ENCODE results near the gene PAMR1. TPM values are rescaled to one million over a fixed set of nuclear protein-coding genes. Genes with fewer than 3 reads are reported as not detected.

PAMR1 gene
- total RNA-seq, 1 experiment from 2014 or later = 1.1 TPM

- Histone ChIP-seq H3K27me3 (ENCODE audit: insufficient read depth, low read depth) (no peaks in the 10 kb centered on the region), H3K4me3 (no peak overlapping the region), H4K20me1 (ENCODE audit: insufficient read depth) (no peaks in the 10 kb centered on the region), H3F3A (ENCODE audit: insufficient read depth, low read depth) (peaks cover 7% of the 10 kb centered on the region; the same call in 1 of the 2 replicates), H3K27ac (no peak overlapping the region), H3K79me2 (ENCODE audit: low read depth) (no peaks in the 10 kb centered on the region), H3K9me3 (ENCODE audit: insufficient read depth, low read depth) (no peaks in the 10 kb centered on the region), H2AFZ (no peak overlapping the region), H3K4me2 (no peak overlapping the region), H3K4me1 (replicated peaks; ENCODE audit: insufficient read depth) (peaks cover 24% of the 10 kb centered on the region), H3K9me2 (ENCODE audit: insufficient read depth) (no peaks in the 10 kb centered on the region), H3K36me3 (ENCODE audit: low read depth) (no peaks in the 10 kb centered on the region)
- DNase-seq = no peak
- intact Hi-C loops (cut with micrococcal nuclease; ENCODE audit: unreplicated experiment) = no loop called here
- CTCF ChIA-PET = no interaction called here
- TF ChIP-seq CTCF (conservative IDR thresholded peaks at IDR 0.05) (no peak), EZH2 (IDR thresholded peaks at IDR 0.05; ENCODE audit: low read depth) (no peak)
- POLR2A ChIA-PET (ENCODE audit: unreplicated experiment) = no interaction called here
- BruUV-seq (replicated peaks) = no TSS peak
These were observed 27.6 kb upstream of the PAMR1 start for GRCh38 chr11:35553021-35553420.

DNA sequence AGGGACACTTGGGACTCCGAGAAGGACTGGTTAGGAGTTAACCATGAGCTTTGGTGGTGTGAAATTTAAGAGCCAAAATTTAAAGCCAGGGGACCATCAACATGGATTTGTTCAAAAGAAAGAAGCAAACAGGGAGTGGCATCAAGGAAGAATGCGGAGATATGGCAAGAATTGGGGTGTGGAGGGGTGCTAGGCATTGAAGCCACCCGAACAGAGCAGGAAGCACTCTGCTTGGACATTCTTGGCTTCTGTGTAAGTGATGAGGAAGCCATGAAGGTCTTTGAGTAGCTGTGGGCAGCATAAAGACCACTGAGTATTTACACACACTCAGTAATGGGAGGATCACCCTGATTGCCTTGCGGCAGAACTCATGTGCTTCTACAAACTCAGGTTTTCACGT, 27.2 kb upstream of the PAMR1 start:
- H3K9me2 ChIP-seq (ENCODE audit: insufficient read depth) = no peaks in the 10 kb centered on the region
- ChIA-PET CTCF (no interaction called here), POLR2A (ENCODE audit: unreplicated experiment) (no interaction called here)
- no peaks in the 10 kb centered on the region for H3K9me3 ChIP-seq (ENCODE audit: insufficient read depth, low read depth)
- TF ChIP-seq EZH2 (IDR thresholded peaks at IDR 0.05; ENCODE audit: low read depth) = no peak
- no peak for TF ChIP-seq CTCF (conservative IDR thresholded peaks at IDR 0.05)
- H3F3A ChIP-seq (ENCODE audit: insufficient read depth, low read depth) = peaks cover 7% of the 10 kb centered on the region; the same call in 1 of the 2 replicates
- H3K4me2 ChIP-seq = no peak overlapping the region
- no TSS peak for BruUV-seq (replicated peaks)
- DNase-seq = no peak
- no peaks in the 10 kb centered on the region for H4K20me1 ChIP-seq (ENCODE audit: insufficient read depth)
- no peaks in the 10 kb centered on the region for H3K79me2 ChIP-seq (ENCODE audit: low read depth)
- intact Hi-C loops (cut with micrococcal nuclease; ENCODE audit: unreplicated experiment) = no loop called here
- peaks cover 24% of the 10 kb centered on the region for H3K4me1 ChIP-seq (replicated peaks; ENCODE audit: insufficient read depth)
- no peaks in the 10 kb centered on the region for H3K27me3 ChIP-seq (ENCODE audit: insufficient read depth, low read depth)
- H2AFZ ChIP-seq = no peak overlapping the region
- H3K4me3 ChIP-seq = no peak overlapping the region
- no peaks in the 10 kb centered on the region for H3K36me3 ChIP-seq (ENCODE audit: low read depth)
- H3K27ac ChIP-seq = no peak overlapping the region

GRCh38 chr11:35550374-35551036, 25.1 kb upstream of the PAMR1 start:
- Histone ChIP-seq H3K27me3 (ENCODE audit: insufficient read depth, low read depth) (no peaks in the 10 kb centered on the region), H3K36me3 (ENCODE audit: low read depth) (no peaks in the 10 kb centered on the region), H3K4me3 (no peak overlapping the region), H3K4me1 (replicated peaks; ENCODE audit: insufficient read depth) (peaks cover 24% of the 10 kb centered on the region), H3K9me2 (ENCODE audit: insufficient read depth) (no peaks in the 10 kb centered on the region), H3F3A (ENCODE audit: insufficient read depth, low read depth) (peaks cover 7% of the 10 kb centered on the region; the same call in 1 of the 2 replicates), H3K4me2 (no peak overlapping the region), H3K9me3 (ENCODE audit: insufficient read depth, low read depth) (no peaks in the 10 kb centered on the region), H3K79me2 (ENCODE audit: low read depth) (no peaks in the 10 kb centered on the region), H3K27ac (no peak overlapping the region), H4K20me1 (ENCODE audit: insufficient read depth) (no peaks in the 10 kb centered on the region), H2AFZ (no peak overlapping the region)
- TF ChIP-seq CTCF (conservative IDR thresholded peaks at IDR 0.05) (no peak), EZH2 (IDR thresholded peaks at IDR 0.05; ENCODE audit: low read depth) (no peak)
- BruUV-seq (replicated peaks) = no TSS peak
- intact Hi-C loops (cut with micrococcal nuclease; ENCODE audit: unreplicated experiment) = no loop called here
- no peak for DNase-seq
- POLR2A ChIA-PET (ENCODE audit: unreplicated experiment) = no interaction called here
- CTCF ChIA-PET = interaction anchor here (0.9 kb wide), 1 partner anchor 62 kb away, joined by 6 read pairs; no protein-coding TSS in a partner anchor
